Measurements from ENCODE around the gene EIPR1. TPM values are rescaled to one million over a fixed set of nuclear protein-coding genes. Genes with fewer than 3 reads are reported as not detected.
A peak's percentile ranks its signal among the peaks of the same experiment; 100 is the strongest.

The EIPR1 gene
- total and polyA plus RNA-seq, 5 donors from 2014 or later, result 26.6 to 44.8 (median 33.7) TPM

DNA sequence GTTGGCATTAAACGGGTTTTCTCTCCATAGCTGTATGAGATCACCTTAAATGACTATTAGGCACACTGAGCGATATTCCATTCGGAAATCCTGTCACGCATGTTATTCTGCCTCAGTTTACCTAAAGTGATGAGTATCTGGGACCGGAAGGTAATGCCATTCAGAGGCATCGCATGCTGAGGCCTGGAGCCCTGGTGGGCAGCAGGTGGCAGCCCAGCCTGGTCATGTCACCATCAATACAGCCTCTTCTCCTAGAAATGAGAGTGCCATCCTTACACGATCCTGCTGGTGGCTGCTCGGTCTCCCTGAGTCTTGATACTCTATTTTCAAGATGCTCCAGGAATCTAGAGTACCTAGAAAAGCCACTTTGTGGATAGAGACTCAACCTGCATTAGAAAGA, 119.8 kb downstream of the EIPR1 start:
- DNase-seq (no peak), ATAC-seq (ENCODE audit: low read depth in 2 of 2) (no peak)
- Histone ChIP-seq H3K27ac (ENCODE audit: insufficient read depth, low read length, poor library complexity, severe bottlenecking) (no peak overlapping the region), H3K4me1 (ENCODE audit: control insufficient read depth, insufficient read depth, low read length, poor library complexity, severe bottlenecking) (no peaks in the 10 kb centered on the region), H3K27me3 (ENCODE audit: control insufficient read depth, insufficient read depth, low read length) (no peaks in the 10 kb centered on the region), H3K4me3 (ENCODE audit: low read depth, low read length) (no peak overlapping the region), H3K36me3 (ENCODE audit: control insufficient read depth, insufficient read depth, low read length) (peaks cover 19% of the 10 kb centered on the region), H3K9me3 (ENCODE audit: control insufficient read depth in 2 of 2, low read length in 2 of 2) (no peaks in the 10 kb centered on the region)
- Mint-ChIP-seq H3K27me3 (no peaks in the 10 kb centered on the region), H3K9me3 (no peaks in the 10 kb centered on the region), H3K27ac (no peak overlapping the region), H3K36me3 (peaks cover 38% of the 10 kb centered on the region), H3K4me1 (peaks cover 0 to 13% (median 3%) of the 10 kb centered on the region in 4 donors), H3K4me3 (no peak overlapping the region)

DNA sequence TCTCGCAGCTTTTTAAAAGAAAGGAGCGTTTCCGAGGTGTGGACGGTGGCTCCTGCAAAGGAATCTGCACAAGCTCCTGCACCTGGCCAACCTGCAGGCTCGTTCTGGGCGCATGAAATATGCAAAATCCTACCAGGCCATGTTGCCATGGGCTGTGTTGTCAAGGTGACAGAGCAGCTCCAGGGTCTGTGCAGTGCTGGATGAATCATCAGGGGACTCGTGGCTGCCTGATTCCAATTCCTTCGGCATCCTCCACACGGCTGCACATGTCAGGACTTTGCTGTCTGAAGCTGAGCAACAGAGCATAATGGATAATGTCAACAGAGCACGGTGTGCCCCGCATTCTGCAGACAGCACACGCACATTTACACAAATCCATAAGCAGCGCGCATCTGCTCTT, 120.5 kb downstream of the EIPR1 start:
- H3K4me1 ChIP-seq (ENCODE audit: control insufficient read depth, insufficient read depth, low read length, poor library complexity, severe bottlenecking), result no peaks in the 10 kb centered on the region
- no peak overlapping the region for H3K27ac Mint-ChIP-seq
- H3K27me3 Mint-ChIP-seq, result no peaks in the 10 kb centered on the region
- DNase-seq (no peak), ATAC-seq (ENCODE audit: low read depth in 2 of 2) (no peak)
- H3K4me3 Mint-ChIP-seq, result no peak overlapping the region
- no peaks in the 10 kb centered on the region for H3K27me3 ChIP-seq (ENCODE audit: control insufficient read depth, insufficient read depth, low read length)
- no peak overlapping the region for H3K4me3 ChIP-seq (ENCODE audit: low read depth, low read length)
- no peak overlapping the region for H3K27ac ChIP-seq (ENCODE audit: insufficient read depth, low read length, poor library complexity, severe bottlenecking)
- peaks cover 19% of the 10 kb centered on the region for H3K36me3 ChIP-seq (ENCODE audit: control insufficient read depth, insufficient read depth, low read length)
- no peaks in the 10 kb centered on the region for H3K9me3 ChIP-seq (ENCODE audit: control insufficient read depth in 2 of 2, low read length in 2 of 2)
- H3K9me3 Mint-ChIP-seq, result peaks cover 0 to 2% (median 0%) of the 10 kb centered on the region in 7 donors
- H3K36me3 Mint-ChIP-seq, result peaks cover 34% of the 10 kb centered on the region
- H3K4me1 Mint-ChIP-seq, result peaks cover 0 to 13% (median 3%) of the 10 kb centered on the region in 4 donors

DNA sequence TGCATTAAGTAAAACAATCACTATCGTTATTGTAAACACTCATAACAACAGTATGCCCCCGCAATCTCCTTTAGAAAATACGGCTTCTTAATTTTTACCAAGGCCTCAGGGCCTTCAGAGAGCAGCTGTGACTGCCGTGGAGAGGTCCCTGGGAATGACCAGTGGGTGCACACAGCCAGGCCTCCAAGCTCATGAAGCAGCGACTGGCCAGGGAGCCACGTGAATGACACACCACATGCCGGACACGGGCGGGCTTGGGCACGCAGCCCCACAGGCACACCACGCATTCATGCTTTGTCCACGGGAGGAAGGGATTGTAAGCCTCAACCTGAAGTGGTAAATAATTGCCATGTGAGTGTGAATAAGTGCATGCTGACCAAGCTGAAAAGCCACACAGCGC, 121.0 kb downstream of the EIPR1 start:
- Histone ChIP-seq H3K27me3 (ENCODE audit: control insufficient read depth, insufficient read depth, low read length) (no peaks in the 10 kb centered on the region), H3K4me3 (ENCODE audit: low read depth, low read length) (no peak overlapping the region), H3K36me3 (ENCODE audit: control insufficient read depth, insufficient read depth, low read length) (peaks cover 19% of the 10 kb centered on the region), H3K4me1 (ENCODE audit: control insufficient read depth, insufficient read depth, low read length, poor library complexity, severe bottlenecking) (no peaks in the 10 kb centered on the region), H3K27ac (ENCODE audit: insufficient read depth, low read length, poor library complexity, severe bottlenecking) (no peak overlapping the region), H3K9me3 (ENCODE audit: control insufficient read depth in 2 of 2, low read length in 2 of 2) (no peaks in the 10 kb centered on the region)
- Mint-ChIP-seq H3K4me1 (peaks cover 0 to 13% (median 3%) of the 10 kb centered on the region in 4 donors), H3K27ac (no peak overlapping the region), H3K36me3 (peaks cover 34% of the 10 kb centered on the region), H3K27me3 (no peaks in the 10 kb centered on the region), H3K9me3 (peaks cover 0 to 2% (median 0%) of the 10 kb centered on the region in 7 donors), H3K4me3 (no peak overlapping the region)
- no peak for DNase-seq
- no peak for ATAC-seq (ENCODE audit: low read depth in 2 of 2)

DNA sequence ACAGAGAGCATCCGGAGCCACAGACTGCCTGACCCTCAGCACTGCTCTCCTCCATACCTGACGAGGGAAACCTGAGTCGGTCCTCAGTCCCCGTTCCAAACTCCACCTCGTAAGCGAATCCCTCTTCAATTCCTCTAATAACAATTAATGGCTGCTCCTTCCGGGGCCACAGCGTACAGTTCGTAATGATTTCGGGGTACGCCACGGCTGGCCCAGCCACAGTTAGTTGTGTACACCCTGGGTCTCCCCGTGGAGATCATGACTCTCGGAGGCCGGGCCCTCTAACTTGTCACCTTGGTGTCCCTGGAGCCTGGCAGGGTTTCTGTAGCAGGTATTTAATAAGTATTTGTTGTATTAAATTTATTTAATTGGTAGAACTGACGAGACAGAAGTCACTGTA, 121.5 kb downstream of the EIPR1 start:
- Histone ChIP-seq H3K4me3 (ENCODE audit: low read depth, low read length) (no peak overlapping the region), H3K27me3 (ENCODE audit: control insufficient read depth, insufficient read depth, low read length) (no peaks in the 10 kb centered on the region), H3K27ac (ENCODE audit: insufficient read depth, low read length, poor library complexity, severe bottlenecking) (no peak overlapping the region), H3K9me3 (ENCODE audit: control insufficient read depth in 2 of 2, low read length in 2 of 2) (peaks cover 0 to under 1% of the 10 kb centered on the region in 2 experiments), H3K36me3 (ENCODE audit: control insufficient read depth, insufficient read depth, low read length) (peaks cover 19% of the 10 kb centered on the region), H3K4me1 (ENCODE audit: control insufficient read depth, insufficient read depth, low read length, poor library complexity, severe bottlenecking) (no peaks in the 10 kb centered on the region)
- Mint-ChIP-seq H3K4me3 (no peak overlapping the region), H3K27me3 (no peaks in the 10 kb centered on the region), H3K9me3 (peaks cover 0 to 4% (median 0%) of the 10 kb centered on the region in 7 donors), H3K36me3 (peaks cover 38% of the 10 kb centered on the region), H3K27ac (no peak overlapping the region), H3K4me1 (peaks cover 0 to 13% (median 3%) of the 10 kb centered on the region in 4 donors)
- ATAC-seq (ENCODE audit: low read depth in 2 of 2) (no peak), DNase-seq (no peak)

DNA sequence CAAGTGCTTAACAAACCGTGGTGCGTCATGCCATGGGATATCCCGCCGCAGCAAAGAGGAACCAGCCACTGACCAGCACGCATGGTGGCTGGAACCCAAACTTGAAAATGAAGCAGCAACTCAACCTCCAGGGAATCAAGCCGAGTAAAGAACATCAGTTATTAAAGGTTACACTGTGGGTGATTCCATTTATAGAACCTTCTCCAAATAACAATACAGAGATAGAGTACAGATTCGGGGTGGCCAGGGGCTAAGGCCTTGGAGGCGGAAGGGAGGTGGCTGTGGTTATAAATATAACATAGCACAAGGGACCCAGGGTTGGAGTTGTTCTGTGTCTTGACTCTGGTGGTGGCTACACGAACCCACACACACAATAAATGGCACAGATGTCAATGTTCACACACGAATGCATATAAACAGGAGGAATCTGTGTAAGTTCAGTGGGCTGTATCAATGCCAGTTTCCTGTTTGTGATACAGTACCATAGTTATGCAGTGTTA, 123.1 kb downstream of the EIPR1 start:
- H3K27ac Mint-ChIP-seq, result peak overlapping the region in 1 of 3 donors; percentile 10
- Histone ChIP-seq H3K9me3 (ENCODE audit: control insufficient read depth in 2 of 2, low read length in 2 of 2) (peaks cover 4 to 15% of the 10 kb centered on the region in 2 experiments), H3K4me1 (ENCODE audit: control insufficient read depth, insufficient read depth, low read length, poor library complexity, severe bottlenecking) (no peaks in the 10 kb centered on the region), H3K27ac (ENCODE audit: insufficient read depth, low read length, poor library complexity, severe bottlenecking) (no peak overlapping the region), H3K27me3 (ENCODE audit: control insufficient read depth, insufficient read depth, low read length) (no peaks in the 10 kb centered on the region), H3K36me3 (ENCODE audit: control insufficient read depth, insufficient read depth, low read length) (peaks cover 22% of the 10 kb centered on the region), H3K4me3 (ENCODE audit: low read depth, low read length) (no peak overlapping the region)
- H3K9me3 Mint-ChIP-seq, result peaks cover 0 to 10% (median under 1%) of the 10 kb centered on the region in 7 donors
- H3K4me1 Mint-ChIP-seq, result peaks cover 0 to 3% (median under 1%) of the 10 kb centered on the region in 4 donors
- H3K4me3 Mint-ChIP-seq, result no peak overlapping the region
- H3K36me3 Mint-ChIP-seq, result peaks cover 37% of the 10 kb centered on the region
- no peaks in the 10 kb centered on the region for H3K27me3 Mint-ChIP-seq
- ATAC-seq (ENCODE audit: low read depth in 2 of 2) (no peak), DNase-seq (no peak)

DNA sequence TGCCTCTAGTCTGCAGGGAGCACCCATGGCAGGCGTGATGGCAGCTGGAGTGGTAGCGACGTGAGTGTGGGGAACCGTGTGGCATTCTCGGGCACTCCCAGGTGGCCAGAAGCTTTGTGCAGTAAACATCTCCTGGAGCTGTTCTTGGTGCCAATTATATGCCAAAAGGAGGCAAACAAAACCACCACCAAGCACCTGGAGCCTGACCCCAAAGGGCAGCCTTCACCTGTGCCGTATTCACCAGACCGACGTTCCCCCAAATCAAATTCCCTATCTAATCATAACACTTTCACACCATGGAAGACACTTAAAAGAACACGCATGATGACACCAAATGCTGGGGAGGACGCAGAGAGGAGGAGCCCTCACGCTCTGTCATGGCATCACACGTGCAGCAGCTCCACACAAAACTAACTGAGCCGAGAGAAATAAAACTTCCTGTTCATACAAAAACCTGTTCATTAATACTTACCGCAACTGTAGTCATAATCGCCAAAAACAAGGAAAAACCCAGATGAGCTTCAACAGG, 123.6 kb downstream of the EIPR1 start:
- Histone ChIP-seq H3K27ac (ENCODE audit: insufficient read depth, low read length, poor library complexity, severe bottlenecking) (no peak overlapping the region), H3K27me3 (ENCODE audit: control insufficient read depth, insufficient read depth, low read length) (no peaks in the 10 kb centered on the region), H3K9me3 (ENCODE audit: control insufficient read depth in 2 of 2, low read length in 2 of 2) (peaks cover 7 to 21% of the 10 kb centered on the region in 2 experiments), H3K4me3 (ENCODE audit: low read depth, low read length) (no peak overlapping the region), H3K4me1 (ENCODE audit: control insufficient read depth, insufficient read depth, low read length, poor library complexity, severe bottlenecking) (no peaks in the 10 kb centered on the region), H3K36me3 (ENCODE audit: control insufficient read depth, insufficient read depth, low read length) (peaks cover 22% of the 10 kb centered on the region)
- DNase-seq (no peak), ATAC-seq (ENCODE audit: low read depth in 2 of 2) (no peak)
- Mint-ChIP-seq H3K4me3 (peak overlapping the region in 1 of 4 donors; percentile 41), H3K4me1 (peaks cover 0 to 2% (median 0%) of the 10 kb centered on the region in 4 donors), H3K36me3 (peaks cover 42% of the 10 kb centered on the region), H3K27ac (no peak overlapping the region), H3K9me3 (peaks cover 0 to 16% (median 6%) of the 10 kb centered on the region in 7 donors), H3K27me3 (no peaks in the 10 kb centered on the region)

DNA sequence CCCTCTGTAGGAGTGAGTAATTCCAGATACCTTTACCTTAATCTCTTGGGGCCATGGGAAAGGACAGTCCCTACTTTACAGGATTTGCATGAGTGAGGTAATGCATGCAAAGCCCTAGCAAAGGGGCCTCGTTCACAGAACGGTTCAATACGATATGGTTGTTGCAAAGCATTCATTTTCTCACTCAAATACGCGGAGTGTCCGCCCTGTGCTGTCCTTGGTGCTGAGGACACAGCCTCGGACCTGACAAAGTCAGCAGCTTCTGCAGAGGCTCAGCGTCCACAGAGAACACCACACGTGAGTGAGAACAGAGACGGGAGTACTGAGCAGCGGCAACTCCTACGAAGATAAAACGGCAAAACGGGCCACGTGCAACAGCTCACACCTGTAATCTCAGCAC, 125.7 kb downstream of the EIPR1 start:
- Histone ChIP-seq H3K4me3 (ENCODE audit: low read depth, low read length) (no peak overlapping the region), H3K4me1 (ENCODE audit: control insufficient read depth, insufficient read depth, low read length, poor library complexity, severe bottlenecking) (no peaks in the 10 kb centered on the region), H3K27me3 (ENCODE audit: control insufficient read depth, insufficient read depth, low read length) (no peaks in the 10 kb centered on the region), H3K36me3 (ENCODE audit: control insufficient read depth, insufficient read depth, low read length) (peaks cover 18% of the 10 kb centered on the region), H3K27ac (ENCODE audit: insufficient read depth, low read length, poor library complexity, severe bottlenecking) (no peak overlapping the region), H3K9me3 (ENCODE audit: control insufficient read depth in 2 of 2, low read length in 2 of 2) (peaks cover 9 to 25% of the 10 kb centered on the region in 2 experiments)
- DNase-seq (no peak), ATAC-seq (ENCODE audit: low read depth in 2 of 2) (no peak)
- H3K27ac Mint-ChIP-seq, result no peak overlapping the region
- H3K36me3 Mint-ChIP-seq, result peaks cover 46% of the 10 kb centered on the region
- peaks cover 0 to 27% (median 9%) of the 10 kb centered on the region in 7 donors for H3K9me3 Mint-ChIP-seq
- H3K4me3 Mint-ChIP-seq, result no peak overlapping the region
- H3K4me1 Mint-ChIP-seq, result peaks cover 0 to 2% (median 0%) of the 10 kb centered on the region in 4 donors
- no peaks in the 10 kb centered on the region for H3K27me3 Mint-ChIP-seq

DNA sequence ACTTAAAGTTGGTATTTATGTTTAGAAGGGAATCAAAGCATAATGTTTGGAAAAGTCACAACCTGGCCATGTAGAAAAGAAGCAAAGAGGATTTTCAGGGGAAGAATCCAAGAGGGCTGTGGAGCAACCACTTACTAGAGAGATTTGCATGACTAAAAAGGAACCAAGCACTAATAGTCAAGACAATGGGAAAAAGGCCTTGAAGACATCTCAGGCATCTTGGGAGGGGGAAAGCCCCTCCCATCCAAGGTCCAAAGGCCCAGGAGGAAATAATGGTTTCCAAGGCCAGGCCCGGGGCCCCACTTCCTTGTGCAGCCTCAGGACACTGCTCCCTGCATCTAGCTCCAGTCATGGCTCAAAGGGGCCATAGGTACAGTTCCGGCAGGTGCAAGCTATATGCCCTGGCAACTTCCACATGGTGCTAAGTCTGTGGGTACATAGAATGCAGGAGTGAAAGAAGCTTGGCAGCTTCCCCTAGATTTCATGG, 128.1 kb downstream of the EIPR1 start:
- no peaks in the 10 kb centered on the region for H3K27me3 Mint-ChIP-seq
- no peak for DNase-seq

More for the DNA sequence above, 128.1 kb downstream of the EIPR1 start:
- peaks cover 11% of the 10 kb centered on the region for H3K36me3 ChIP-seq (ENCODE audit: control insufficient read depth, insufficient read depth, low read length)
- Mint-ChIP-seq H3K36me3 (peaks cover 41% of the 10 kb centered on the region), H3K9me3 (peaks cover 0 to 27% (median 9%) of the 10 kb centered on the region in 7 donors), H3K4me1 (peaks cover 0 to 8% (median 4%) of the 10 kb centered on the region in 4 donors), H3K27ac (peak overlapping the region in 1 of 3 donors; percentile 20), H3K4me3 (no peak overlapping the region)
- peaks cover 9 to 25% of the 10 kb centered on the region in 2 experiments for H3K9me3 ChIP-seq (ENCODE audit: control insufficient read depth in 2 of 2, low read length in 2 of 2)
- H3K4me3 ChIP-seq (ENCODE audit: low read depth, low read length), result no peak overlapping the region
- no peak for ATAC-seq (ENCODE audit: low read depth in 2 of 2)
- H3K27me3 ChIP-seq (ENCODE audit: control insufficient read depth, insufficient read depth, low read length), result no peaks in the 10 kb centered on the region
- H3K27ac ChIP-seq (ENCODE audit: insufficient read depth, low read length, poor library complexity, severe bottlenecking), result no peak overlapping the region
- no peaks in the 10 kb centered on the region for H3K4me1 ChIP-seq (ENCODE audit: control insufficient read depth, insufficient read depth, low read length, poor library complexity, severe bottlenecking)

Measured in CD4-positive, CD25-positive, alpha-beta regulatory T cell (primary cell).